HepG2 (cell line): ENCODE results near the gene TGM2. TPM values are rescaled to one million over a fixed set of nuclear protein-coding genes. Genes with fewer than 3 reads are reported as not detected.

ENCODE experiments used
- ARNTL ChIP-seq: sonication (generic); formaldehyde crosslinking; IDR thresholded peaks from 2 replicates; pipeline ENCODE4 v1.4.0; 2020; ENCODE audit warnings: mild to moderate bottlenecking, missing genetic modification reagents
- HMG20A ChIP-seq: IDR thresholded peaks from 2 replicates; pipeline ENCODE4 v1.6.1; 2016; ENCODE audit warnings: borderline replicate concordance
- NFE2 ChIP-seq: sonication (generic); formaldehyde crosslinking; IDR thresholded peaks from 2 replicates; pipeline ENCODE4 v1.4.0; 2020; ENCODE audit warnings: missing genetic modification reagents
- TAF15 ChIP-seq: fragments of 200-400 bp; formaldehyde crosslinking; IDR thresholded peaks from one replicate; pipeline ENCODE4 v1.6.1; 2018; ENCODE audit warnings: mild to moderate bottlenecking, low read depth, low read length; ENCODE audit not compliant: poor library complexity, severe bottlenecking
- ZNF383 ChIP-seq: sonication (generic); formaldehyde crosslinking; IDR thresholded peaks from 2 replicates; pipeline ENCODE4 v1.4.0; 2020; ENCODE audit warnings: missing genetic modification reagents, mild to moderate bottlenecking, borderline replicate concordance
- ZNF44 ChIP-seq: sonication (generic); formaldehyde crosslinking; IDR thresholded peaks from 2 replicates; pipeline ENCODE4 v1.5.1; 2020; ENCODE audit warnings: mild to moderate bottlenecking, missing genetic modification reagents
- ZNF546 ChIP-seq: sonication (generic); formaldehyde crosslinking; conservative IDR thresholded peaks from 2 replicates; pipeline ENCODE4 v1.8.1; 2023; ENCODE audit warnings: mild to moderate bottlenecking, missing genetic modification reagents
- ZZZ3 ChIP-seq: sonication (generic); formaldehyde crosslinking; IDR thresholded peaks from 2 replicates; pipeline ENCODE4 v1.4.0; 2020; ENCODE audit warnings: missing genetic modification reagents, mild to moderate bottlenecking, borderline replicate concordance
- polyA plus RNA-seq, 8 experiments: library from polyadenylated mRNA; depleted of rRNA in 3 of 8; stranded (reverse) in 7 of 8; unstranded in 1 of 8; fragments of >200 nt; fragmentation: Illumina TruSeq in 4 of 8; extraction: Trizol in 4 of 8; gene quantifications; 2 replicates each; pipeline versions ENCODE4 v1.2.1 to v1.2.3, GENCODE V29; 2011 to 2016; ENCODE audit warnings: low read depth in 4 of 8, missing spikeins in 1 of 8, mixed read lengths in 1 of 8; ENCODE audit not compliant: insufficient read depth in 1 of 8
- total RNA-seq, 5 experiments: library from RNA; depleted of rRNA; stranded (reverse); fragments of >200 nt; fragmentation: Illumina TruSeq; extraction: Trizol; gene quantifications; 2 replicates each; pipeline ENCODE4 v1.2.3, GENCODE V29; 2016; ENCODE audit warnings: low read depth in 1 of 5
- TF ChIP-seq, protein P1 (sequence below): sonication (generic); formaldehyde crosslinking; IDR thresholded peaks from 2 replicates; pipeline ENCODE4 v1.9.0; 2021; ENCODE audit warnings: mild to moderate bottlenecking, missing genetic modification reagents
- TF ChIP-seq, protein P2 (sequence below): sonication (generic); formaldehyde crosslinking; IDR thresholded peaks from 2 replicates; pipeline ENCODE4 v1.8.0; 2022; ENCODE audit warnings: mild to moderate bottlenecking, missing genetic modification reagents, borderline replicate concordance
- TF ChIP-seq, protein P3 (sequence below): sonication (generic); formaldehyde crosslinking; IDR thresholded peaks from 2 replicates; pipeline ENCODE4 v1.5.0; 2020; ENCODE audit warnings: mild to moderate bottlenecking, missing genetic modification reagents

The TGM2 gene
- total and polyA plus RNA-seq, 2 of the 13 experiments (the other 11 are each of a cell fraction or from before 2014, with no cell fraction given), result 4.2 to 46.4 TPM

DNA sequence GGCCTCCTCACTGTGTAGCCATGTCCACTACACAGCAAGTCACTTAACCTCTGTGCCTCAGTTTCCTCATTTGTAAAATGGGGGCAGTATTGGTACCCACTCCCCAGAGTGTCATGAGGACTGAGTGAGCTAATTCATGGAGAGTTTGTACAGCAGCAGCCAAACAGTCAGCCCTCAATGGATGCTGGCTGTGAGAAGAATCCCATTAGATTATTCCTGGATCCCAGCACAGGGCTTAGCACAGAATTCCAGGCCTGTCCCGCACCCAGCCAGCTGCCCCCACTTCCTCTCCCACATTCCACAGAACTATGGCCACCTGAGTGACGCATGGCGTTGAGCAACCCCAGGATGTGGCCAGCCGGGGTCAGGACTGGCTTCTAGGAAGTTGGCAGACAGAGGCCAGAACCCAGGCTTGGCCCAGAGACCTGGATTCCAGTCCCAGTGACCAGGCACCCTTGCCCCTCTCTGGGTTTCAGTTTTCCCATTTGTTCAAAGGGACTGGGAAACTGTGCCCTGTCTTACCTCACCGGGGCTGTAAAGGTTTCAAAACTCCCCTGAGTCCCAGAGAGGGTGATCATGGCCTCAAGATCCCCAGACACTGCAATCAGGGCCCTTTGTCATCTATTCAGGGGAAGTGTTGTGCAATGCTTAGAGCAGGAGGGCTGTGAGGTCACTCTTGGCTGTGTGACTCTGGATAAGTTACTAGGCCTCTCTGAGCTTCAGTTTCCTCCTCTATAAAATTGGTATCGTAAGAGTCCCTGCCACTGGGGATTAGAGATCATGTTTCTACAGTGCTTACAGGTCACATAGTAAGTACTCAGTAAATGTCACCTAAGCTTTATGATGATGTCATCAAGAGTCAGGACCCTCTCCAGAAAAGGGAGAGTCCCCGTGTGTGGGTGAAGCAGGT lies 3.0 kb upstream of the TGM2 start (continued):
- TF ChIP-seq, protein P1, sequence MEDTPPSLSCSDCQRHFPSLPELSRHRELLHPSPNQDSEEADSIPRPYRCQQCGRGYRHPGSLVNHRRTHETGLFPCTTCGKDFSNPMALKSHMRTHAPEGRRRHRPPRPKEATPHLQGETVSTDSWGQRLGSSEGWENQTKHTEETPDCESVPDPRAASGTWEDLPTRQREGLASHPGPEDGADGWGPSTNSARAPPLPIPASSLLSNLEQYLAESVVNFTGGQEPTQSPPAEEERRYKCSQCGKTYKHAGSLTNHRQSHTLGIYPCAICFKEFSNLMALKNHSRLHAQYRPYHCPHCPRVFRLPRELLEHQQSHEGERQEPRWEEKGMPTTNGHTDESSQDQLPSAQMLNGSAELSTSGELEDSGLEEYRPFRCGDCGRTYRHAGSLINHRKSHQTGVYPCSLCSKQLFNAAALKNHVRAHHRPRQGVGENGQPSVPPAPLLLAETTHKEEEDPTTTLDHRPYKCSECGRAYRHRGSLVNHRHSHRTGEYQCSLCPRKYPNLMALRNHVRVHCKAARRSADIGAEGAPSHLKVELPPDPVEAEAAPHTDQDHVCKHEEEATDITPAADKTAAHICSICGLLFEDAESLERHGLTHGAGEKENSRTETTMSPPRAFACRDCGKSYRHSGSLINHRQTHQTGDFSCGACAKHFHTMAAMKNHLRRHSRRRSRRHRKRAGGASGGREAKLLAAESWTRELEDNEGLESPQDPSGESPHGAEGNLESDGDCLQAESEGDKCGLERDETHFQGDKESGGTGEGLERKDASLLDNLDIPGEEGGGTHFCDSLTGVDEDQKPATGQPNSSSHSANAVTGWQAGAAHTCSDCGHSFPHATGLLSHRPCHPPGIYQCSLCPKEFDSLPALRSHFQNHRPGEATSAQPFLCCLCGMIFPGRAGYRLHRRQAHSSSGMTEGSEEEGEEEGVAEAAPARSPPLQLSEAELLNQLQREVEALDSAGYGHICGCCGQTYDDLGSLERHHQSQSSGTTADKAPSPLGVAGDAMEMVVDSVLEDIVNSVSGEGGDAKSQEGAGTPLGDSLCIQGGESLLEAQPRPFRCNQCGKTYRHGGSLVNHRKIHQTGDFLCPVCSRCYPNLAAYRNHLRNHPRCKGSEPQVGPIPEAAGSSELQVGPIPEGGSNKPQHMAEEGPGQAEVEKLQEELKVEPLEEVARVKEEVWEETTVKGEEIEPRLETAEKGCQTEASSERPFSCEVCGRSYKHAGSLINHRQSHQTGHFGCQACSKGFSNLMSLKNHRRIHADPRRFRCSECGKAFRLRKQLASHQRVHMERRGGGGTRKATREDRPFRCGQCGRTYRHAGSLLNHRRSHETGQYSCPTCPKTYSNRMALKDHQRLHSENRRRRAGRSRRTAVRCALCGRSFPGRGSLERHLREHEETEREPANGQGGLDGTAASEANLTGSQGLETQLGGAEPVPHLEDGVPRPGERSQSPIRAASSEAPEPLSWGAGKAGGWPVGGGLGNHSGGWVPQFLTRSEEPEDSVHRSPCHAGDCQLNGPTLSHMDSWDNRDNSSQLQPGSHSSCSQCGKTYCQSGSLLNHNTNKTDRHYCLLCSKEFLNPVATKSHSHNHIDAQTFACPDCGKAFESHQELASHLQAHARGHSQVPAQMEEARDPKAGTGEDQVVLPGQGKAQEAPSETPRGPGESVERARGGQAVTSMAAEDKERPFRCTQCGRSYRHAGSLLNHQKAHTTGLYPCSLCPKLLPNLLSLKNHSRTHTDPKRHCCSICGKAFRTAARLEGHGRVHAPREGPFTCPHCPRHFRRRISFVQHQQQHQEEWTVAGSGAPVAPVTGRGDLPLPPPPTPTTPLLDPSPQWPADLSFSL (CRISPR knock-in tag), result no peak
- TF ChIP-seq NFE2 (CRISPR knock-in tag), result no peak
- TF ChIP-seq TAF15, result no peak
- no peak for TF ChIP-seq ZNF383 (CRISPR knock-in tag)
- TF ChIP-seq ARNTL (CRISPR knock-in tag), result peak; percentile 52; the same call in 1 of the 2 replicates
- no peak for TF ChIP-seq ZZZ3
- no peak for TF ChIP-seq ZNF546 (CRISPR knock-in tag)
- no peak for TF ChIP-seq ZNF44
- TF ChIP-seq, protein P2, sequence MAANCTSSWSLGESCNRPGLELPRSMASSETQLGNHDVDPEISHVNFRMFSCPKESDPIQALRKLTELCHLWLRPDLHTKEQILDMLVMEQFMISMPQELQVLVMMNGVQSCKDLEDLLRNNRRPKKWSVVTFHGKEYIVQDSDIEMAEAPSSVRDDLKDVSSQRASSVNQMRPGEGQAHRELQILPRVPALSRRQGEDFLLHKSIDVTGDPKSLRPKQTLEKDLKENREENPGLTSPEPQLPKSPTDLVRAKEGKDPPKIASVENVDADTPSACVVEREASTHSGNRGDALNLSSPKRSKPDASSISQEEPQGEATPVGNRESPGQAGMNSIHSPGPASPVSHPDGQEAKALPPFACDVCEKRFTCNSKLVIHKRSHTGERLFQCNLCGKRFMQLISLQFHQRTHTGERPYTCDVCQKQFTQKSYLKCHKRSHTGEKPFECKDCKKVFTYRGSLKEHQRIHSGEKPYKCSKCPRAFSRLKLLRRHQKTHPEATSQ (CRISPR knock-in tag), result no peak
- TF ChIP-seq, protein P3, sequence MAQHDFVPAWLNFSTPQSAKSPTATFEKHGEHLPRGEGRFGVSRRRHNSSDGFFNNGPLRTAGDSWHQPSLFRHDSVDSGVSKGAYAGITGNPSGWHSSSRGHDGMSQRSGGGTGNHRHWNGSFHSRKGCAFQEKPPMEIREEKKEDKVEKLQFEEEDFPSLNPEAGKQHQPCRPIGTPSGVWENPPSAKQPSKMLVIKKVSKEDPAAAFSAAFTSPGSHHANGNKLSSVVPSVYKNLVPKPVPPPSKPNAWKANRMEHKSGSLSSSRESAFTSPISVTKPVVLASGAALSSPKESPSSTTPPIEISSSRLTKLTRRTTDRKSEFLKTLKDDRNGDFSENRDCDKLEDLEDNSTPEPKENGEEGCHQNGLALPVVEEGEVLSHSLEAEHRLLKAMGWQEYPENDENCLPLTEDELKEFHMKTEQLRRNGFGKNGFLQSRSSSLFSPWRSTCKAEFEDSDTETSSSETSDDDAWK (CRISPR knock-in tag), result no peak
- TF ChIP-seq HMG20A (CRISPR knock-in tag), result peak; percentile 40; the same call in 1 of the 2 replicates
